Heart right ventricle (tissue), 16 donors: ENCODE measurements around the gene BRCA2. TPM values are rescaled to one million over a fixed set of nuclear protein-coding genes. Genes with fewer than 3 reads are reported as not detected.

Experiments
- ATAC-seq, 8 donors: fragments of 200-7000 bp; cut with Tn5 transposase; one replicate each; pipeline ENCODE4 v1.9.1; 2020; ENCODE audit warnings: mild to moderate bottlenecking in 8 of 8, moderate library complexity in 8 of 8, moderate number of reproducible peaks in 1 of 8
- DNase-seq, 2 donors: peaks; one replicate each; pipeline ENCODE4 v3.0.0-alpha.2; 2020
- H3K27ac ChIP-seq, 10 donors: fragments of 200-600 bp; sonication (generic) in 2 of 10; one replicate each; pipeline versions ENCODE4 v1.5.0 to v1.8.0; 2020 to 2022; ENCODE audit warnings: mild to moderate bottlenecking in 3 of 10
- H3K27me3 ChIP-seq, 7 donors: fragments of 200-600 bp; one replicate each; pipeline ENCODE4 v1.8.0; 2021 to 2022; ENCODE audit warnings: mild to moderate bottlenecking in 2 of 7
- H3K36me3 ChIP-seq, 9 donors: fragments of 200-600 bp; sonication (generic) in 1 of 9; one replicate each; pipeline versions ENCODE4 v1.5.0 to v1.8.0; 2020 to 2022; ENCODE audit warnings: mild to moderate bottlenecking in 2 of 9
- H3K4me1 ChIP-seq, 9 donors: fragments of 200-600 bp; sonication (generic) in 1 of 9; one replicate each; pipeline versions ENCODE4 v1.5.0 to v1.8.0; 2020 to 2022; ENCODE audit warnings: mild to moderate bottlenecking in 4 of 9
- H3K4me3 ChIP-seq, 10 donors: fragments of 200-600 bp; sonication (generic) in 2 of 10; one replicate each; pipeline versions ENCODE4 v1.5.0 to v1.8.0; 2020 to 2022; ENCODE audit warnings: mild to moderate bottlenecking in 7 of 10, moderate library complexity in 2 of 10
- H3K9me3 ChIP-seq, 11 donors: fragments of 200-600 bp in 10 of 11; sonication (generic) in 2 of 11; one replicate each; pipeline versions ENCODE4 v1.5.0 to v1.8.0; 2013 to 2022; ENCODE audit warnings: mild to moderate bottlenecking in 2 of 11, control low read depth in 1 of 11, moderate library complexity in 1 of 11
- CTCF ChIP-seq, 9 donors: fragments of 200-600 bp; sonication (generic) in 2 of 9; IDR thresholded peaks; one replicate each; pipeline versions ENCODE4 v1.5.0 to v1.8.0; 2021 to 2022; ENCODE audit warnings: antibody characterized with exemption in 9 of 9, mild to moderate bottlenecking in 5 of 9, moderate library complexity in 1 of 9
- WGBS, 2 donors: extraction: QIAGEN DNeasy Blood & Tissue Kit; methylation state at CpG; one replicate each; pipeline ENCODE4 v1.1.7; 2013; ENCODE audit warnings: inconsistent platforms in 1 of 2; 5-methylcytosine and 5-hydroxymethylcytosine counted together
- intact Hi-C, 10 donors: fragments of 100-400 bp; cut with DNase I; formaldehyde crosslinking; loops; one replicate each; pipeline versions ENCODE4 v1.11.1 to v1.14.2; 2022
- polyA plus RNA-seq, 2 donors: library from polyadenylated mRNA; stranded (reverse); fragments of 200-250 nt; gene quantifications; one replicate each; pipeline ENCODE4 v1.2.3, GENCODE V29; 2013
- total RNA-seq, 10 donors: library from RNA; stranded (reverse); fragmentation: NEBNext Ultra II Directional in 3 of 10; extraction: Animal tissue kit (Norgen Biotek cat#: 25700) in 3 of 10; gene quantifications; one replicate each; pipeline versions ENCODE4 v1.2.1 to v1.2.4, GENCODE V29; 2021 to 2023
- donor health status: Arrhythmogenic right ventricular cardiomyopathy.
- donor health status: ischemic (EF 13 %, LVEDD 7.1; RV severe dilation, severe dysfunction).
- donor health status: healthy with polysubstance abuse.
- donor health status: DM: no; HTN: yes; CAD: no.
- donor health status: DM: no; HTN: no; CAD: no.
- donor health status: ischemic (EF 25% LVEDD 6.9; RV normal size, moderate dysfunction).
- donor health status: ischemic (EF 25% LVEDD 5.7; RV mildly dilated, moderate dysfunction).
- donor health status: healthy.
- donor health status: DM: yes; HTN: yes; CAD: no.
- donor health status: Ischemic cardiomyopathy.
- donor health status: ischemic (EF 35%, LVEDD 5.7; RV mildly dilated, moderate dysfunction).
- donor health status: nonischemic (EF 11% LVEDD 7.7; RV severe dilation, severe dysfunction).
- donor health status: DM: yes; HTN: yes; CAD: no.
- donor health status: PGD.
- donor health status: ischemic (EF 29% LVEDD 5.4; RV normal size, mild dysfunction).
- donor health status: nonischemic (EF 23%, LVEDD 6.1; RV moderate dilation, normal function).

BRCA2 gene
- total and polyA plus RNA-seq, 12 donors = 0.04 to 2.3 (median 0.31) TPM

GRCh38 chr13:32298695-32299094 is 16.6 kb upstream of the BRCA2 start:
- whole genome bisulfite sequencing, 2 donors = 94 to 97% methylated on average over 6 of the region's 6 CpGs
- Histone ChIP-seq H3K9me3 (no peaks in the 10 kb centered on the region), H3K27ac (no peak overlapping the region), H3K4me3 (no peak overlapping the region), H3K36me3 (peaks cover 0 to 46% (median 23%) of the 10 kb centered on the region in 9 donors), H3K4me1 (peaks cover 0 to under 1% (median 0%) of the 10 kb centered on the region in 9 donors), H3K27me3 (no peaks in the 10 kb centered on the region)
- DNase-seq (no peak), ATAC-seq (no peak)
- TF ChIP-seq CTCF (IDR thresholded peaks at IDR 0.05) = no peak
- intact Hi-C loops = loop anchor here in 1 of 10 donors (10.0 kb wide), 1 partner anchor 54 kb away; no protein-coding TSS in a partner anchor

GRCh38 chr13:32299893-32300292 is 15.4 kb upstream of the BRCA2 start:
- WGBS, 2 donors = 85 to 86% methylated on average over 4 of the region's 4 CpGs
- DNase-seq = no peak
- intact Hi-C loops = loop anchor here in 4 of 10 donors (10.0 kb wide), 3 partner anchors 55 to 385 kb away; no protein-coding TSS in a partner anchor

GRCh38 chr13:32300406-32300805 is 14.9 kb upstream of the BRCA2 start:
- no peak overlapping the region for H3K27ac ChIP-seq
- TF ChIP-seq CTCF (IDR thresholded peaks at IDR 0.05) = no peak
- intact Hi-C loops = loop anchor here in 3 of 10 donors (10.0 kb wide), 3 partner anchors 56 to 386 kb away; no protein-coding TSS in a partner anchor
- H3K27me3 ChIP-seq = no peaks in the 10 kb centered on the region
- 58 to 63% methylated on average over 8 of the region's 8 CpGs for WGBS, 2 donors
- DNase-seq (no peak), ATAC-seq (no peak)
- no peaks in the 10 kb centered on the region for H3K4me1 ChIP-seq
- peaks cover 0 to 29% (median 7%) of the 10 kb centered on the region in 9 donors for H3K36me3 ChIP-seq
- H3K4me3 ChIP-seq = no peak overlapping the region
- H3K9me3 ChIP-seq = peaks cover 0 to 2% (median 0%) of the 10 kb centered on the region in 11 donors

More at GRCh38 chr13:32299893-32300292, 15.4 kb upstream of the BRCA2 start:
- Histone ChIP-seq H3K4me3 (no peak overlapping the region), H3K27me3 (no peaks in the 10 kb centered on the region), H3K36me3 (peaks cover 0 to 34% (median 11%) of the 10 kb centered on the region in 9 donors), H3K27ac (no peak overlapping the region), H3K9me3 (no peaks in the 10 kb centered on the region), H3K4me1 (no peaks in the 10 kb centered on the region)
- no peak for ATAC-seq
- TF ChIP-seq CTCF (IDR thresholded peaks at IDR 0.05) = no peak

GRCh38 chr13:32300920-32301319 is 14.4 kb upstream of the BRCA2 start:
- intact Hi-C loops = loop anchor here in 3 of 10 donors (10.0 kb wide), 3 partner anchors 56 to 386 kb away; no protein-coding TSS in a partner anchor
- Histone ChIP-seq H3K4me1 (no peaks in the 10 kb centered on the region), H3K27ac (no peak overlapping the region), H3K9me3 (peaks cover 0 to 7% (median 0%) of the 10 kb centered on the region in 11 donors), H3K4me3 (no peak overlapping the region), H3K27me3 (no peaks in the 10 kb centered on the region), H3K36me3 (peaks cover 0 to 24% (median 3%) of the 10 kb centered on the region in 9 donors)
- TF ChIP-seq CTCF (IDR thresholded peaks at IDR 0.05) = no peak
- DNase-seq (no peak), ATAC-seq (no peak)
- WGBS, 2 donors = 93 to 97% methylated on average over 1 of the region's 1 CpG
